Measurements from ENCODE around the gene POLE. TPM values are rescaled to one million over a fixed set of nuclear protein-coding genes. Genes with fewer than 3 reads are reported as not detected.

POLE gene
- total and polyA plus RNA-seq, 2 of the 4 experiments (the other 2 are of a cell fraction): 17.2 to 20.7 TPM

GRCh38 chr12:132707241-132707640 is 20.1 kb upstream of the POLE start:
- no peak overlapping the region for H2BK5ac ChIP-seq (ENCODE audit: low read depth, low read length, poor library complexity, severe bottlenecking)
- H3K56ac ChIP-seq (ENCODE audit: extremely low read depth, insufficient read depth, low read length): no peak overlapping the region
- H3K4me1 ChIP-seq (ENCODE audit: control insufficient read depth, insufficient read depth, low read length): 0 out of 2 replicates have a peak, but pooled peaks cover 2% of the 10 kb centered on the region
- H2AFZ ChIP-seq (replicated peaks; ENCODE audit: low read length, poor library complexity): peak overlapping the region; percentile 72
- no peaks in the 10 kb centered on the region for H3K9me3 ChIP-seq (ENCODE audit: control insufficient read depth, insufficient read depth, low read length)
- H2AK9ac ChIP-seq (replicated peaks; ENCODE audit: low read depth, low read length, poor library complexity): no peak overlapping the region
- H4K5ac ChIP-seq (ENCODE audit: low read depth, low read length): no peak overlapping the region
- H3K18ac ChIP-seq (ENCODE audit: low read depth, low read length): no peak overlapping the region
- no peak overlapping the region for H3K4ac ChIP-seq (ENCODE audit: low read depth, low read length)
- TF ChIP-seq ELK1 (IDR thresholded peaks at IDR 0.05; ENCODE audit: borderline replicate concordance, low read depth, low read length) (no peak), MAFK (IDR thresholded peaks at IDR 0.05; ENCODE audit: low read depth, low read length) (no peak), RCOR1 (IDR thresholded peaks at IDR 0.05; ENCODE audit: insufficient replicate concordance, low read length) (no peak), CHD1 (IDR thresholded peaks at IDR 0.05; ENCODE audit: low read depth, low read length) (no peak), SMC3 (IDR thresholded peaks at IDR 0.05; ENCODE audit: low read depth, low read length) (no peak), POLR2A (IDR thresholded peaks at IDR 0.05; ENCODE audit: low read depth, low read length) (no peak), NFE2L2 (IDR thresholded peaks at IDR 0.05; ENCODE audit: low read depth, low read length) (no peak), CEBPB (IDR thresholded peaks at IDR 0.05; ENCODE audit: low read depth, low read length) (no peak)
- no peak overlapping the region for H4K8ac ChIP-seq (ENCODE audit: low read depth in 2 of 2, low read length in 2 of 2)
- no peak overlapping the region for H4K91ac ChIP-seq (ENCODE audit: insufficient read depth, low read depth, low read length)
- H3K27ac ChIP-seq (ENCODE audit: insufficient read depth, low read length): no peak overlapping the region
- BruUV-seq (replicated peaks): no TSS peak
- no peaks in the 10 kb centered on the region; the same call in 1 of the 2 replicates for H3K9me1 ChIP-seq (ENCODE audit: insufficient read depth, low read length)
- H2BK15ac ChIP-seq (ENCODE audit: low read depth, low read length): no peak overlapping the region
- dilution Hi-C loops (cut with HindIII; ENCODE audit: low sequenced_read_pairs, unreplicated experiment): no loop called here
- DNase-seq: no peak
- no peak overlapping the region for H2AK5ac ChIP-seq (ENCODE audit: low read depth, low read length)
- intact Hi-C loops (cut with micrococcal nuclease): no loop called here
- H4K20me1 ChIP-seq (ENCODE audit: insufficient read depth, low read length): peaks cover 3% of the 10 kb centered on the region; the same call in 1 of the 2 replicates
- in situ Hi-C loops (cut with MboI; ENCODE audit: low sequenced_read_pairs): no loop called here
- peaks cover 4 to 32% of the 10 kb centered on the region in 2 experiments for H3K79me1 ChIP-seq (ENCODE audit: low read depth in 1 of 2, low read length in 2 of 2)
- CTCF ChIA-PET: no interaction called here
- no peak for ATAC-seq (ENCODE audit: low read depth)
- no peak overlapping the region for H3K14ac ChIP-seq (replicated peaks; ENCODE audit: low read depth, low read length)
- H3K4me3 ChIP-seq (ENCODE audit: insufficient read depth, low read depth, low read length): no peak overlapping the region
- no peak overlapping the region for H2BK120ac ChIP-seq (ENCODE audit: low read depth, low read length)
- no peak overlapping the region for H2BK20ac ChIP-seq (ENCODE audit: low read depth, low read length)
- no peaks in the 10 kb centered on the region for H3K27me3 ChIP-seq (ENCODE audit: control insufficient read depth, insufficient read depth, low read length)
- 80% methylated on average over 1 of the region's 6 CpGs; no CpG with 5 or more reads in 1 of the 2 experiments for WGBS, 2 experiments (ENCODE audit: extremely low coverage in 2 of 2, insufficient read length in 1 of 2)
- H3K9ac ChIP-seq (ENCODE audit: low read depth, low read length): no peak overlapping the region
- POLR2A ChIA-PET (ENCODE audit: unreplicated experiment): no interaction called here
- H3K36me3 ChIP-seq (ENCODE audit: control insufficient read depth, insufficient read depth, low read length): peaks cover 16% of the 10 kb centered on the region
- no peak overlapping the region for H3K4me2 ChIP-seq (ENCODE audit: low read depth, low read length)
- no peak overlapping the region for H3K23ac ChIP-seq (ENCODE audit: low read depth, low read length)

Measured in IMR-90 (cell line).